GM21526 (cell line): ENCODE results near the gene OR2K2.
"Not testable (repeated sequence)": the region's sequence is repeated elsewhere in the genome, so short reads cannot be mapped to it uniquely, and the experiment has no call there.

ENCODE experiments used
- ATAC-seq: cut with Tn5 transposase; IDR thresholded peaks from one replicate; pipeline ENCODE4 v1.9.1; 2021; ENCODE audit warnings: moderate library complexity; ENCODE audit not compliant: unreplicated experiment, low FRiP score

OR2K2 gene, protein sequence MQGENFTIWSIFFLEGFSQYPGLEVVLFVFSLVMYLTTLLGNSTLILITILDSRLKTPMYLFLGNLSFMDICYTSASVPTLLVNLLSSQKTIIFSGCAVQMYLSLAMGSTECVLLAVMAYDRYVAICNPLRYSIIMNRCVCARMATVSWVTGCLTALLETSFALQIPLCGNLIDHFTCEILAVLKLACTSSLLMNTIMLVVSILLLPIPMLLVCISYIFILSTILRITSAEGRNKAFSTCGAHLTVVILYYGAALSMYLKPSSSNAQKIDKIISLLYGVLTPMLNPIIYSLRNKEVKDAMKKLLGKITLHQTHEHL

DNA sequence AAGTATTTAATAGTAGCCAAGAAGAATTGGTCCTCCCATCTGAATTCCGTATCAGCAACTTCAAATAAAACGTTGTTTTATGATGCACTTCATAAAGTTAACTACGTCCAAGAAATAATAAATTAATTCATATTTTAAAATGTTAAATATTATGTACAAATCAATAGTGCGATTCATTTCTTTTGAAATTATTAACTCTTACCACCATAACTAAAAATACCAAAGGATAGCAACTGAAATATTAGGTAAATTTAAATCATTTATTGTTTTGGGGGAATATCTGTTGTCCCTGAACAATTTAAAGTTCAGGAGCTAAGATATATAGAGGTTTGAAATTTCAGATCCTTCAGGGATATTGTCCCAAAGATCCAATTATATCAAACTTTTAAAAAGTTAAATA is at the start of gene OR2K2:
Gene OR2K2 (minus strand): TSS at position 101 of the 400 bp plus-strand sequence. CDS start 1,791 bp downstream, outside the sequence.
- no peak for ATAC-seq

GRCh38 chr9:111375817-111376564 is 46.0 kb upstream of the OR2K2 start:
- no peak for ATAC-seq

- ATAC-seq, result no peak
These were observed 45.0 kb upstream of the OR2K2 start for GRCh38 chr9:111375062-111375461.

GRCh38 chr9:111372297-111372696 is 42.3 kb upstream of the OR2K2 start:
- no peak for ATAC-seq

DNA sequence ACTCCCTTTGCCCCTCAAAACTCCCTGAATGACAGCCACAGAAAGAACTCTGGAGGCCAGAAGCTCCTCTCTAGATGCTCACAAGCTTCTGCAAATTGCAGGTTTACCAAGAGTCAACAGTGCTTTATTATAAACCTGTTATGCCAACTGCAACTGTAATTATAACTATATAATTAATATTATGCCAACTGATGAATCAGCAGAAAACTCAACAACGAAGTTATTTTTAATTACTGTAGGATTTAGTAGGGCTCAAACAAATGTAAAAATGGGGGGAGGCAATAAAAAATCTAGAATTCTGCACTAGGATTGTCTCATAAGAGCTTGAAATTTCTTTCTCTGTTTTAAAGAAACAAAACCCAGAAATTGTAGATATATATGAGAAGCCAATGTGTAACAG is 37.0 kb upstream of the OR2K2 start:
- no peak for ATAC-seq

GRCh38 chr9:111362526-111362925 is 32.5 kb upstream of the OR2K2 start:
- ATAC-seq, result no peak

GRCh38 chr9:111360881-111361280 is 30.9 kb upstream of the OR2K2 start:
- ATAC-seq, result no peak

DNA sequence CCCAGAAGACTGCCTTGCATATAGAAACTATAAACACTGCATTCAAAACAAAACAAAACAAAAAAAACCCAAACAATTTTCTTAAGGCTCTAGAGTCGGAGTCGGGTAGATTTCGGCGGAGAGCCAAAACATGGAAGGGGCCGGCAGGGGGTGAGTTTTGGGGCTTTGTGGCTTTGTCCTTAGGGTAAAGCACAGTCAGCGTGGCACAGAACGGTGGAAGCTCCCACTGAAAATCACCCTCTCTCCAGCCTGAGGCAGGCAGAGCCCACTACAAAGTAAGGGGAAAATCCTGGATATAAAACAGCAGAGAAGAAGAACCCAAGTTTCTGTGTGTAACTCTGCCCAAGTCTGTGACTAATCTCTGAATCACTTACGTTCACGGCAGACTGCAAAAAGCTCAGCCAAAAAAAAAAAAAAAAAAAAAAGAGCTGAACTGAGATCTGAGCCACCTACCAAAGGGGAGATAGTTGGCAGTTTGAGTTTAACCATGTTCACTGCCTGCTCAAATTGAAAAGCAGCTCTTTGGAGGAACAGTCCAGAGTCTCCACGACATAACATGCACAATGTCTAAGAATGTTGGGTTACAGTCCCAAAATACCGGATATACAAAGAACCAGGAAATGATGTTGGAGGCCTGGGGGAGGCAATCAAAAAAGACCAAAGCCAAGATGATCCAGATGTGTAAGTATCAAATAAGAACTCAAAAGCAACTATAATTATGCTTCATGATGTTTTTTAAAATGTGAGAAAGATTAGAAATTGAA is 26.6 kb upstream of the OR2K2 start:
- ATAC-seq, result no peak

- ATAC-seq, result no peak
These were observed 22.5 kb upstream of the OR2K2 start for GRCh38 chr9:111352545-111352944.

- no peak for ATAC-seq
These were observed 20.5 kb upstream of the OR2K2 start for GRCh38 chr9:111350556-111350955.

DNA sequence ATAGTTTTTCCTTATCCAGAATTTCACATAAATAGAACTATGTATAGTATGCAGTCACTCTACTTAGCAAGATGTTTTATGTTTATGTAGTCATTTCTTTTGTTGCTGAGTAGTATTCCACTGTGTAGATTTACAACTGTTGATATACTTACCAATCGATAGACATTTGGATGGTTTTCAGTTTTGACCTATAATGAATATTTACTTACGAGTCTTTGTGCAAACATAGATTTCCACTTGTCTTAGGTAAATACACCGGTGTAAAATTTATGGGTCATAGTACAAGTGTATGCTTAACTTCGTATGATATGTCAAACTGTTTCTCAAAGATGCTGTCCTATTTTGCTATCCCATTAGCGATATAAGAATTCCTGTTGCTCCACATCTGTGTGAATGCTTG is 19.7 kb upstream of the OR2K2 start:
- no peak for ATAC-seq

DNA sequence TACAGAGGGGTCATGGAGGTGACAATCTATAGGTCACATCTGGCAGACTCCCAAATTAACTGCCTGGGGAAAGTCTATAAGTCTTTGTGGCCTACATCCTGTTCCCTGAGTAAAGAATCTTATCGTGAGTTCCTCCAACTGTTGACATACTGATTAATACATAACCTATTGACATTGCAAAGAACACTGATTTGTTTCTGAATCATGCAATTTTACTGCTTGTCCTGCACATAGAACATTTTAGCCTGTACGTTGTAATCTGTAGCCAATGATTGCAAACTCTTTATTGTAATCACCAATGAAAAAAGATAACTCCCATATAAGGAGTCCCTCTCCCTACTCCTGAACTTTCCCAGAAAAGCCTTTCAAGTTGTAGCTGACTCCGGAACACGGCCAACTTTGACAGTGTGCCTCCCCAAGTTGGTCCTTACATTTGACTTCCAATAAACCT is 18.8 kb upstream of the OR2K2 start:
- no peak for ATAC-seq

DNA sequence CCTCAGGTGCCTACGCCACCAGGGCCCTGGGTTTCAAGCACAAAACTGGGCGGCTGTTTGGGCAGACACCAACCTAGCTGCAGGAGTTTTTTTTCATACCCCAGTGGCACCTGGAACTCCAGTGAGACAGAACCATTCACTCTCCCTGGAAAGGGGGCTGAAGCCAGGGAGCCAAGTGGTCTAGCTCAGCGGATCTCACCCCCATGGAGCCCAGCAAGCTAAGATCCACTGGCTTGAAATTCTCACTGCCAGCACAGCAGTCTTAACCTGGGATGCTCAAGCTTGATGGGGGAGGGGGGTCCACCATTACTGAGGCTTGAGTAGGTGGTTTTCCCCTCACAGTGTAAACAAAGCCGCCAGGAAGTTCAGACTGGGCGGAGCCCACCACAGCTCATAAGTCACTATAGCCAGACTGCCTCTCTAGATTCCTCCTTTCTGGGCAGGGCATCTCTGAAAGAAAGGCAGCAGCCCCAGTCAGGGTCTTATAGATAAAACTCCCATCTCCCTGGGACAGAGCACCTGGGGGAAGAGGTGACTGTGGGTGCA is 4.4 kb upstream of the OR2K2 start:
- not testable (repeated sequence) for ATAC-seq

DNA sequence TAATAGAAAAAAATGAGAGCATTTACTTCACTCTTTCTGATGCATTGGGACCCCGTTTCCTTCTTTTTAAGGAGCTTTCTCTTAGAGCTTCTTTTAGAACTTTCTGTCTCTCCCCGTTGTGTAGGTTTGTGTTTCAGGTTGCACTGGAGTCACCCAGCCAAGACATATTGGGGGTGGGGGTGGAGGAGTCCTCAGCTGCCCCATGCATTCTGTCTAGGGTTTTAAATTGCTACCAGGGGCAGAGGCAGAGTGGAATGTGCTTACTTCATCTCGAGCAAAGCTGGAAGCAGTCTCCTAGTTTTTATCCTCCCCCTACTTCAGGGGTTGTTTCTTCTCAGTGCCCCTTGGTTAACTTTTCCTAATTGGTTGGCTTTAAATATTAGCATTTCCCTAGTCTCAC is 9.4 kb downstream of the OR2K2 start:
- ATAC-seq, result no peak

DNA sequence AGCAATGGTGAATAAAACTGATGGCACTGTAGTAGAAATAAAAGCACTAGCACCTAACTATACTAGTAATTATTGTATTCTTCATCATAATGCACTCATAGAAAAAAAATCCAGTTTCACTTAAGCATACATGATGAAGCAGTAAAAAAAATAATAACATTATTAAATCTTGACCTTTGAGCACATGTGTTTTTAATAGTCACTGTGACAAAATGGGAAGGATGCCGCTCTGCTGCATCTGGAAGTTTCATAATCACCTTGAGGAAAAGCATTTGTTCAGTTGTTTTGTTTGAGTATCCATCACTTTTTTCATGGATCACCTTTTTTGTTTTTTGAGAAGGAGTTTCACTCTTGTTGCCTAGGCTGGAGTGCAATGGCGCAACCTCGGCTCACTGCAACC is 13.2 kb downstream of the OR2K2 start:
- ATAC-seq, result no peak

DNA sequence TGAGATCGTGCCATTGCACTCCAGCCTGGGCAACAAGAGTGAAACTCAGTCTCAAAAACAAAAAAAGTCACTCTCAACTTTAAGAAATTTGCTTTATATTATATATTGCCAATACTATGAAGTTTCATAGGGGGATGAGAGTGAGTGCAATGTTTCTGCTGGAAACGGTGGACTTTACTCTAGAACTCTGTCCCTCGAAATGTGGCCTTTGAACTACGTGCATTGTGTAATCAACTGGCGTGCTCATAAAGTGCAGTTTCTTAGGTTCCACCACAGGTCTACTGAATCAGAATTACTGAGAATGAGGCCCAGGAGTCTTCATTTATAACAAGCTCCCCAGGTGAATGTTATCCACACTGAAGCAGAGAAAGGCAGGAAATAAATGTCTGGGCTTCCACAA is 24.1 kb downstream of the OR2K2 start:
- no peak for ATAC-seq

- not testable (repeated sequence) for ATAC-seq
These were observed 26.0 kb downstream of the OR2K2 start for GRCh38 chr9:111304000-111304399.

GRCh38 chr9:111301195-111301594 is 28.8 kb downstream of the OR2K2 start:
- ATAC-seq, result no peak

- no peak for ATAC-seq
These were observed 29.8 kb downstream of the OR2K2 start for GRCh38 chr9:111300140-111300735.

DNA sequence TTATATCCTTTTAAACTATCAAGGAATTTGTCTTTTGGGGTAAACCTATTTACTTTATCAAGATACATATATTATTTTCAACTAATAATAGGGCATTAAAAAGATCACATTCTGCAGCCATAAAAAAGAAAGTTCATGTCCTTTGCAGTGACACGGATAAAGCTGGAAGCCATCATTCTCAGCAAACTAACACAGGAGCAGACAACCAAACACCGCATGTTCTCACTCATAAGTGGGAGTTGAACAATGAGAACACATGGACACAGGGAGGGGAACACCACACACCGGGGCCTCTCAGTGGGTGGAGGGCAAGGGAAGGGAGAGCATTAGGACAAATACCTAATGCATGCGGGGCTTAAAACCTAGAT is 30.4 kb downstream of the OR2K2 start:
- ATAC-seq, result not testable (repeated sequence)
